ENCODE measurements around the gene MXRA5.
"Not testable (repeated sequence)": the region's sequence is repeated elsewhere in the genome, so short reads cannot be mapped to it uniquely, and the experiment has no call there.

Gene MXRA5

DNA sequence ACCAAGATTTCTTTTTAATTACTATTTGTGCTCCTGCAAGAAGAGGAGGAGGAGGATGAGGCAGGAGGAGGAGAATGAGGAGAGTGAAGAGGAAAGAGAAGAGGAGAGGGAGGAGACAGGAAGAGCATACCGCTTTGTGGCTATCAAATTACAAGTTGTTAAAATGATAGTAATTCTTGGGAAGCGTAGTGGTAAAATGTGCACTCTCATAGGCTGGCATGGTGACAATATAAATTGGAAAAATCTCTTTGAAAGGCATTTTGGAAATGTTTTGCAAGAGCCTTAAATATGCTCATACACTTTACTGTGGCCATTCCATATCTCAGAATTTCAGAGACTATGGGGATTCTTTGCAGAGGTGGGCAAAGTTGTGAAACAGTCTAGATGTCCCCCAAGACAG lies 53.2 kb downstream of the MXRA5 start:
- H3K4me3 ChIP-seq (ENCODE audit: low read depth, low read length) = no peak overlapping the region
- TF ChIP-seq, protein P1, sequence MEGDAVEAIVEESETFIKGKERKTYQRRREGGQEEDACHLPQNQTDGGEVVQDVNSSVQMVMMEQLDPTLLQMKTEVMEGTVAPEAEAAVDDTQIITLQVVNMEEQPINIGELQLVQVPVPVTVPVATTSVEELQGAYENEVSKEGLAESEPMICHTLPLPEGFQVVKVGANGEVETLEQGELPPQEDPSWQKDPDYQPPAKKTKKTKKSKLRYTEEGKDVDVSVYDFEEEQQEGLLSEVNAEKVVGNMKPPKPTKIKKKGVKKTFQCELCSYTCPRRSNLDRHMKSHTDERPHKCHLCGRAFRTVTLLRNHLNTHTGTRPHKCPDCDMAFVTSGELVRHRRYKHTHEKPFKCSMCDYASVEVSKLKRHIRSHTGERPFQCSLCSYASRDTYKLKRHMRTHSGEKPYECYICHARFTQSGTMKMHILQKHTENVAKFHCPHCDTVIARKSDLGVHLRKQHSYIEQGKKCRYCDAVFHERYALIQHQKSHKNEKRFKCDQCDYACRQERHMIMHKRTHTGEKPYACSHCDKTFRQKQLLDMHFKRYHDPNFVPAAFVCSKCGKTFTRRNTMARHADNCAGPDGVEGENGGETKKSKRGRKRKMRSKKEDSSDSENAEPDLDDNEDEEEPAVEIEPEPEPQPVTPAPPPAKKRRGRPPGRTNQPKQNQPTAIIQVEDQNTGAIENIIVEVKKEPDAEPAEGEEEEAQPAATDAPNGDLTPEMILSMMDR (IDR thresholded peaks at IDR 0.05; ENCODE audit: low read depth, low read length) = no peak

DNA sequence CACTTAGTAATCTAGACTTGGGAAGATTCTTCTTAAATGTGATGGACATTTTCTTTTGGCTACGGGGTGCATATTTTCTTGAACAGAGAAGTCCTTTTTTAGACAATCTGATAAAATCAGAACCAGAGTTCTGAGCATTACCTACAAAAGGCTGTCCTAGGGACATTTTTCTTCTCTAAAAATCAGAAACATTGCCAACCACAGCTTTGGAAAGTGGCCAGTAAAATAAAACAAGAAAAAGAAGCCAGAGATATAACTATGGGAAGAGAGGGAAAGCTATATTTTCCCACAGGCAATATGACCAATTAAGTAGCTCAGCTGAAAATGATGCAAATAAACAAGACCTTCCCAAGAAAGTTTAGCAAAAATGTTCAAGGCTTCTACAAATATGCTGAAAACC lies 55.9 kb downstream of the MXRA5 start:
- no peak overlapping the region for H3K4me3 ChIP-seq (ENCODE audit: low read depth, low read length)
- TF ChIP-seq, protein P1 (IDR thresholded peaks at IDR 0.05; ENCODE audit: low read depth, low read length) = no peak

- TF ChIP-seq, protein P1 (IDR thresholded peaks at IDR 0.05; ENCODE audit: low read depth, low read length) = no peak
- H3K4me3 ChIP-seq (ENCODE audit: low read depth, low read length) = peak overlapping the region; percentile 18; the same call in 1 of the 2 replicates
These were observed 60.1 kb downstream of the MXRA5 start for GRCh38 chrX:3286196-3286945.

DNA sequence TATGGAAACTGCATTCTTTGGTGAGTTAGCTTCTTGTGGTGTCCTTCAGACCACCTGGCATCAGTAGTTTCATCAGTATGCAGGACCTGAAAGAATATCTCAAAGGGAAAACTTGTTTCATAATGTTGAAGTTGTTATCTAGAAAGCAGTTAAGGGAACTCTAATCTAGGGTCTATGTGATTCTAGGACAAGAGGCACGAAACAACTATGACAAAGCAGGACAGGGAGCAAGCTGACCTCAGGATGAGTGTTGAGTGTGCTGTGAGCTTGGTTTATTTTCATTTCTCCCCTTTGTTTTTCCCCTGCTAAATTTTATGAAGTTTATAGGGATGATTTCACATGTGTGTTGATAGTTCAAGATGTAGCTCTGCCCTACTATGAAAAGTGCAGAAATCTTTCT lies 65.7 kb downstream of the MXRA5 start:
- TF ChIP-seq, protein P1 (IDR thresholded peaks at IDR 0.05; ENCODE audit: low read depth, low read length) = no peak
- H3K4me3 ChIP-seq (ENCODE audit: low read depth, low read length) = no peak overlapping the region

- H3K4me3 ChIP-seq (ENCODE audit: low read depth, low read length) = not testable (repeated sequence)
These were observed 72.8 kb downstream of the MXRA5 start for GRCh38 chrX:3273668-3274067.

DNA sequence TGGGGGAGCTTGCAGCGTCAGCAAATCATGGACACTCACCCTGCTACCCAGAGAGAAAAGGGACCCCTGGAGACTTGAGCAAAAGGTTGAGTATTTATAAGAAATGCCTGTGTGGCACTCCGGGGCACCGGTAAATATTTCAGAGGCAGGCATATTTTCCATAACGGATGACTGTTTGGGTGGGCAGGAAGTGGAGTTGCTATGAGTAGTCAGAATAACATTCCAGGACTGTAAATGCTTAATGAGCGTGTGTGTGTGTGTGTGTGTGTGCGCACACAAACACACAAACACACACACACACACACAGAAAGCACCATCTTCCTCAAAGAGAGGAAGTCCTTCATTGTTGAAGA lies 74.6 kb downstream of the MXRA5 start:
- peak overlapping the region; percentile 24; the same call in 1 of the 2 replicates for H3K4me3 ChIP-seq (ENCODE audit: low read depth, low read length)
- TF ChIP-seq, protein P1 (IDR thresholded peaks at IDR 0.05; ENCODE audit: low read depth, low read length) = no peak

DNA sequence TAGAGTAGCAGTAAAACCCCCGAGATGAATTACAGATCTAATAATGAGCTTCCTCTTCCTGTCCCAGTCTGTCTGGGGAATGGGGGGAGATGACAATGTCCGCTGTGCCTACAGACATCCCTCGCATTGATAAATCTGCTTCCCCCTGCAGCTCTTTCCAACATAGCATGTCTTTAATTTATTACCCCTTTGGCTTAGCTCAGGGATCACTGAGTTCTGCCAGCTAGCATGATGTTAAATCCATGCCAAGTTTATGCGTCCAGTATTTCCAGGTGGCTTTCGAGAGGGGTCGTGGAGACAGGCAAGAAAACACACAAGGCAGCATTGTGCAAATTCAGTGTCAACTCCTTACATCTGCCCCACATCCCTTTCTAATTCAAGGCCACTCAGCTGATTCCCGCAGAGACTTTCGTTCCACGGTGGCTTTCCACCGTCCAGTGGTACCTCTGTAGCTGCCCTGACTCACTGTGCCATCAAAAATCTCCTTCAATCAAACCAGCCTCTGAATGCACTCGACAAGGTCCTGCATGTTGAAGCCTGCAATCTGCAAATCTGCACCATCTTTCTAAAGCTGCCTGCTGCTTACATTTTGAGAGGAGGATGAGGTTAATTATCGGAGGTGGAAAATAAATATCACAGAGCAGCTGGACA lies 75.1 kb downstream of the MXRA5 start:
- peak overlapping the region; percentile 24; the same call in 1 of the 2 replicates for H3K4me3 ChIP-seq (ENCODE audit: low read depth, low read length)
- TF ChIP-seq, protein P1 (IDR thresholded peaks at IDR 0.05; ENCODE audit: low read depth, low read length) = no peak
